NCI-H146 treated with DMSO at 0.1 percent for 48 hours (cell line): ENCODE data around the gene VPS35L.
"Not testable (repeated sequence)": the region's sequence is repeated elsewhere in the genome, so short reads cannot be mapped to it uniquely, and the experiment has no call there.

ENCODE experiments used
- DNase-seq: peaks from one replicate; lab custom pipeline; 2025; ENCODE audit not compliant: unreplicated experiment; lab: John Stamatoyannopoulos, UW

Gene VPS35L

DNA sequence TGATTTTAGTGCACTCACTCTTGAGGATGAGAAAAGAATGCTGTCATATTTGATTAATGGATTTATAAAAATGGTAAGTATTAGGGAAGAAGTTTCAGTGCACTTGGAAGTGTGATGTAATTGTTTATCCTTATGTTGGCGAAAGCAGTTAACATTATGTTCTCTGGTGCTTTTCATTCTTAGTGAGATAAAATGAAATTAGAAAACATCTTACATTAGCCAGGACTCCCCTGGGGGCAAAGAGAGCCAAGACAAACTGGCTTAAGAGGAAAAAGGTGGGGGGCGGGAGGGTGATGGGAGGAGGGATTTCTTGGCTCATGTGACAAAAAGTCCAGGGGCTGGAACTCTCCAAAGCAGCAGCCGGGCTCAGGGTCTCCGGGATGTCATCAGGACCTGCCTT lies 89.4 kb downstream of the VPS35L start:
- DNase-seq, result no peak

DNA sequence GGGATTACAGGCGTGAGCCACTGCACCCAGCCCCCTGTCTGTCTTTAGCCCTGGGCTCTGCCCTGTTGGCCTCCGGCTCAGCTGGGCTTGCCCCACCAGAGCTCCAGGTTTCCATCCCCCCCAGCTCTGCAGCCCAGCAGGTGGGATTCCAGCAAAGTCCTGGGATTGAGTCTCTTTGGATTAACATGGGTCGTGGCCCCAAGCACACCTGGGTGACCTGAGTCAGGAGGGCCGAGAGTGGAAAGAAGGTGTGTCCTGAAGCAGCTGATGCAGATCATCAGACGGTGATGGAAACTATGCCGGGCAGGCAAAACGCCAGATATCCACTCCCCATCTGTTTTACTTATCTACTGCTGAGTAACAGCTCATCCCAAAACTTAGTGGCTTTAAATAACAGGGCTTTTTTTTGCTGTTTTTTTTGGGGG lies 90.1 kb downstream of the VPS35L start:
- DNase-seq, result no peak

DNA sequence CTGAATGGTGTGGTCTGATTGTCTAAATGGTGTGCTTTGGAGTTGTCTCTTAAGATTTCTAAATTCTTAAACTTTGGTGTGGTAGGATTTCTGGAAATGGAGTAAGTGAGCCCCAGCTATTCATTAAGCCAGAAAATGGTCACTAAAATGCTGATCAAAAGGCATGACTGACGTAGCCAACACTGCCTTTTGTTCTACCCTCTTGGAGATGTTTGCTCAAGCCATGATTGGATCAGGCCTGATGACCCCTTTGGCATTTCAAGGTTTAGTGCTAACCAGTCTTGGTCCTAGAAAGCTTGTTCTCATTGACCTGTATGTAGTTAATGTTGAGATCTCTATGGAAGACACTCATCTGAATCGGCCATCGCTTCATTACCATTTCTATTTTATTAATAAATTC lies 94.5 kb downstream of the VPS35L start:
- DNase-seq, result no peak

DNA sequence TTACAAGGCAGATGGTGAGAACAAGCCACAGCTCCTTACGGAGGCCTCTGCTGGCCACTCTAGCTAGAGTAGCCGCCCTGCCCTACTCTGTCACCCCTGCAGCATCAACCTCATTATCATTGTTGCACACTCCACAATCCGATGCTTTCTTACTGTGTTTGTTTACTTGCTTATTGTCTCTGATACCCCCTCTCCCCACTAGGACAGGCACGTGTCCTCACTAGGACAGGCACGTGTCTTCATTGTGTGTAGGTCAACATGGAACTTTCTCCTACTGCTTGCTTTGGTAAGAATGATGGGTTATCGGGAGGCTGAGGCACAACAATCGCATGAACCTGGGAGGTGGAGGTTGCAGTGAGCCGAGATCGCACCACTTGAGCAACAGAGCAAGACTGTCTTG lies 98.6 kb downstream of the VPS35L start:
- no peak for DNase-seq

DNA sequence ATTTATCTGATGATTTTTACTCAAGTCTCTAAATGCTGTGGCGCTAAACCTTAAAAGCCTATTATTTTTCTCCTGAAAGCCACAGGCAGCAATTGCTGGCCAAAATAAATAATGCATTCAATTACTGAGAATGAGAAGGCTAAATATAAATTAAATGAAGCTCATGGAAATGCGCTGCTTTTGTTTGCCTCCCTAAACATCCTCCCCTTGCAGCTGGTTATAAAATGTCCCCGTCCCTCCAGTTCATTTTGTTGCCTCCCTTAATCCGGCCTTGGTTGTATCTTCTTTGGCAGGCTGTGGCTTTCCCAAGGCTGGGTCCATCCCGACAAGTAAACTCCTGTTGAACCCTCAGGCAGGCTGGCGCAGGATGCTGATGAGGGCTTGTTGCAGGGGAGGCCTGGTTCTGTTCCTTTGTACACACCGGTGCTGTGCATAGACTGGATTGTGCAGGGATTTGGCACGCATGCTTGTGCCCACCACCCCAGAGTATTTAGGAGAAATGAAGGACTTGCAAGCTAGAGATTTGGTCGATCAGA lies 99.8 kb downstream of the VPS35L start:
- peak; percentile 15 for DNase-seq

DNA sequence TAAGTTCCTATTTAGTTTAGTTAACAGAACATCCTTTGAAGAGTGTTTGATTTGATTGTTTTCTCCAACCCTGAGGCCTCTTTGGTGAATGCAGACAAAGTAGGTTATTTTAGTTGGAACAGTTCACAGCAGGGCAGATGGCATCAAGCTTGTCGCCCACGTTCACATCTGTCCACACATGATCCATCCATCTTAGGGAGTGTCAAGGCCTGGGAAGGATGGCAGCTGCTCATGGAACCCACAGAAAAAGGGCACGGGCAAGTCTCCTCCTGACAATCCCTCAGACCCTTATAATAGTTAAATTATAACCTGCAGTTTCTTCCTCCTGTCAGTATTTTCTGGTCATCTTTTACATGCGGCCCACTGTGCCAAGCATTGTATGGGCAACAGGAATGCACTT lies 102.3 kb downstream of the VPS35L start:
- DNase-seq, result no peak

DNA sequence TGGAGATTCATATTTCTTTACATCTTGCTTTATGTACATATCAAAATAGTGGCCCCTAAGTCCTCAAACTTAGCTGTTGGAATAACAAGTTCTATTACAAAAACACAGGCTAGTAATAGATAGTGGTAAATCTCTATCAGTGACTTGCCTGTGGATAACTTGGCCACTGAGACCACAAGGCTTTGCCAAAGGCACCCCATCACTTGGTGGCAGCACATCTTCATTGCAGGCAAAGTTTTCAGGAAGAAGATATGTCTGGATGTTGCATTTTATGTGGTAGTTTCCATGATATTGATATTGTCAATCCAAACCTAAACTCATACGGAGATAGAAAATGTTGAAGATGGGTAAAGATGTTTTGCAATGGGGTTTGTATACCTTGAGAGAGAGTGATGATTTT lies 104.1 kb downstream of the VPS35L start:
- no peak for DNase-seq

DNA sequence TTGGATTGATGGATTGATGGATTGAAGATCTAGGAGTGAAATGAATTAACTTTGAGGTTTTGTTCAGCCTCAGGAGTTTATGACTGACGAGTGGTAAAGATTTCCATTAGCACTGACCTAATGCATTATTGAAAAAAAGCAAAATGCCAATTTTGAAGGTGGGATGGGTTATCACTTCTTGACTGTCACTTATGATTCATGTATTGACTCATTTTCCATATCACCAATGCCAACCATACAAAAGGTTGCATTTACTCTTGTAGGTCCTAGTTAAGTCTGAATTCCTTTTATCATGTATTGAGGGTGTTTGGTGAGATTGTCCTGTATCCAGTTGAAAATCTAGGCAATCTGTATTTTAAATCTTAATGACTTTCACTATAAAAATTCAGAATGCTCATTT lies 104.9 kb downstream of the VPS35L start:
- no peak for DNase-seq

DNA sequence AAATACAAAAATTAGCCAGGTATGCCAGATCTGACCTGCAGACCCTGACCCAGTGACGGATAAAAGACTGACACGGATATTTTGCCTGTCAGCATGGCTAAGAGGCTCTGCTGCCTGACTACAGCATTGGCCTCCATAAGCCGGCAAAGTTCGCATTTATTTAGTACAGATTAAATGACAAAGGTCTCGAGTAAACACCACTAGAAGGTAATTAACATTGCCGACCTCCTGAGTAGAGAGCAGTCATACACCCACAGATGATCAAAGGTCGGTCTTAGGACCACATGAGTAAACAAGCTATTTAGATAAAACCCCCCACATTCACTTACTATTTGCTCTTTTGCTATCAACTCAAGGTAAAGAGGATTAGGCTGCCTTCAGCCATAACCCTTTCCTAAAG lies 106.8 kb downstream of the VPS35L start:
- no peak for DNase-seq

DNA sequence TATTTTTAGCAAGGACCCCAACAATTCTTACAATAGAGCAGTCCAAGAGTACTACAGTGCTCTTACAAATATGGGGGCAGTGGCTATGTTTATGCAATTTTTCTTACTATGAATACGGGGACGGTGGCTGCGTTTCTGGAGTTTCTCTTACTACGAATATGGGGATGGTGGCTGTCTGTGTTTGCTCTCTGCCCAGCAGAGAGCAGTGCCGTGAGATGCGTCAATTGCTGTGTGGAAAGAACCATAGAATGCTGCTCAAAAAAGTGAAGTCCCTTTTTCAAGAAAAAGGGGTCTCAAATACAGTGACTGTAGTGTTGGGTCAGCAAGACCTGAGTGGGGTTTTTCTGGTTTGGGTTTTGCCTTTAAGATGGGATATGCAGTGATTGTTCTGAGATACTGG lies 108.7 kb downstream of the VPS35L start:
- no peak for DNase-seq

DNA sequence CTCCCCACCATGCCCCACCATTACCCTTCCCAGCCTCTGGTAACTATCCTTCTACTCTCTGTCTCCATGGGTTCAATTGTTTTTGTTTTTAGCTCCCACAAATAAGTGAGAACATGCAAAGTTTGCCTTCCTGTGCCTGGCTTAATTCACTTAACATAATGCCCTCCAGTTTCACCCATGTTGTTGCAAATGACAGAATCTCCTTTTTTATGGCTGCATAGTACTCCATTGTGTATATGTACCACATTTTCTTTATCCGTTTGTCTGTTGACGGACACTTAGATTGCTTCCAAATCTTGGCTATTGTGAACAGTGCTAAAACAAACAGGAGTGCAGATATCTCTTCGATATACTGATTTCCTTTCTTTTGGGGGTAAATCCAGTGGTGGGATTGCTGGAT lies 109.8 kb downstream of the VPS35L start:
- DNase-seq, result not testable (repeated sequence)

DNA sequence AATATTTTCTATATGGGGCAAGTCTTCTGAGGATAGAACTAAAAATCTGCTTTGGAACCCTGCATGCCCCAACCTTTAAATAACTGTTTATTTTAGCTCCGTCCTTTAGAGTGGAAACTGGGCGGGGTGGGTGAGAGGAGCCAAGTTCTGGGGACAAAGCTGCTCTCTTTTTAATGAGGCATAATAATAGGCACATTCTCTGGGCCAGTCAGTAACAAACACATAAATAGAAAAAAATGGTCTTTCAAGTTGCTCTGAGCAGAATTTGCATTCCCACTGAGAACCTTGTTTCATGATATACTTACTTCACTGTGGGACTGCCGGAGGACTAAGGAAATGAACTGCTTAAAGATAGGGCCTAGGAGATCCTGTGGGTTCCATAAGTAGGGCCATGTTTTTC lies 111.0 kb downstream of the VPS35L start:
- no peak for DNase-seq

DNA sequence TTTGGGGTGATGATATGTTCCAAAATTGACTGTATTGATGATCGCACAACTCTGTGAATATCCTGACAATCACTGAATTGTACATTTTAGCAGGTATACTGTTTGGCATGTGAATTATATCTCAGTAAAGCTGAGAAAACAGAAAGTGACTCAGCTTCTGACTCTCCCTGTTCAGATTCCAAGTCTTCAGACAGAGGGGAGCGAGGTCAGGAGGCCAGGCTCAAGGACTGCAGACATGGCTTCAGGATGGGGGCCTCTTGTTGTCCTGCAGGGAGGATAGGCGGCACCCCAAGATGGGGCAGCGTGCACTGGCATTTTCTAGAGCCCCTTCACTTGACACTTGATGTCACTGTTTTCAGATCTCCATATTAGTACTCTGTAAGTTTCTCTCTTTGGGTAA lies 116.9 kb downstream of the VPS35L start:
- DNase-seq, result no peak

DNA sequence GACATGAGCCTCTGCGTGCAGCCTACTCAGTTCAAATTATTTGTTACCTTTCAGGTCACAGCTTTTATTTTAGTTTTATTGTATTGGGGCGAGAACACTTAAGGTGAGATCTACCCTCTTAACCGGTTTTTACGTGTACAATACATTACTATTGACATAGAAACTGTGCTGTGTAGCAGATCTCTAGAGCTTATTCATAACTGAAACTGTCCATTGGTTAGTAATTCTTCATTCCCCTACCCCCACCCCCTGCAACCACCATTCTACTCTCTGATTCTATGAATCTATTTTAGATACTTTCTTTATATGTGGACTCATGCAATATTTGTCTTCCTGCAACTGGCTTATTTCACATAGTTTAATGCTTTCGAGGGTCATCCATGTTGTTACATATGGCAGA lies 119.0 kb downstream of the VPS35L start:
- no peak for DNase-seq

DNA sequence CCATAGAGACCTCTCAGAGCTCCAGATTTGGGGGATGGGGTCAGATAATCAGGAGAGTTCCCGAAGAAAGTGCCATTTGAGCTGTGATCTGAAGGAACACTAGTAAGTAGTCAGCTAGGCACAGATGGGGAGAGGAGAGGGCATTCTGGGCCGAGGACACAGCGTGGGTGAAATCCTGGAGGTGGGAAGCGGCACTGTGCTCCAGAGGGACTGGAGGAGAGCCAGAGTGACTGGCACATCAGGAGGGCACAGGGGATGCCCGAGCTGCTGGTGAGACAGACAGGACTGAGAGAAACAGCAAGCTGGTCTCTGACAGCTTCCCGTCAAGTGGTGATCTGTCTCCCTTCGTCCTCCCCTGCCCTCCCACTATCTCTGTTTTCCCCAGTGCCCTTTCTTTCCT lies 121.9 kb downstream of the VPS35L start:
- no peak for DNase-seq

DNA sequence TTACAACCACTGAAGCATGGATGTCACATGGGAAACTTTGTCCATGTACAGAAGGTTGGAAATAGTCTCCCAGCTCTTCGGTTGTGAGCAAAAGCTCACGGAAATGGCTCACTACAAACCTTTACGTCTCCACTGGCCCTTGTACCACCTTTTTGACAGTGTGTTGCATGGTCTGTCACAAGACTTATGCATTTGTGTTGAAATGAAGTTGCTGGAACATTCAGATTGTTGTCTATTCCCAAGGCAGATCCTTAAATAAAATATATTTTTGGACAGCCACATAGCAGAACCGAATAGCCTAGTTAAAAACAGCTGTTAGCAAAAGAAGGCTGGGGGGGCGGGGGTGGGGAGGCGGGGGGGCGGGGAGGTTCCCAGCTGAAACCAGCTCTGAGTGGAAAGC lies 123.3 kb downstream of the VPS35L start:
- DNase-seq, result no peak

DNA sequence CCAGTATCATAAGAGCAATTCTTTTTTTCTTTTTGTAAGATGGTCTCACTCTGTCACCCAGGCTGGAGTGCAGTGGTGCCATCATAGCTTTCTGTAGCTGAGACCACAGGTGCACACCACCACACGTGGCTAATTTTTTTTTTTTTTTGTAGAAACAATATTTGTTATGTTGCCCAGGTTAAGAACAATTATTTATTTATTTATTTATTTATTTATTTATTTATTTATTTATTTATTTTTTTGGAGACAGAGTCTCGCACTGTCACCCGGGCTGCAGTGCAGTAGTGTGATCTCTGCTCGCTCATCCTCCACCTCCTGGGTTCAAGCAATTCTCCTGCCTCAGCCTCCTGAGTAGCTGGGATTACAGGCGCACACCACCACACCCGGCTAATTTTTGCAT lies 123.8 kb downstream of the VPS35L start:
- not testable (repeated sequence) for DNase-seq

DNA sequence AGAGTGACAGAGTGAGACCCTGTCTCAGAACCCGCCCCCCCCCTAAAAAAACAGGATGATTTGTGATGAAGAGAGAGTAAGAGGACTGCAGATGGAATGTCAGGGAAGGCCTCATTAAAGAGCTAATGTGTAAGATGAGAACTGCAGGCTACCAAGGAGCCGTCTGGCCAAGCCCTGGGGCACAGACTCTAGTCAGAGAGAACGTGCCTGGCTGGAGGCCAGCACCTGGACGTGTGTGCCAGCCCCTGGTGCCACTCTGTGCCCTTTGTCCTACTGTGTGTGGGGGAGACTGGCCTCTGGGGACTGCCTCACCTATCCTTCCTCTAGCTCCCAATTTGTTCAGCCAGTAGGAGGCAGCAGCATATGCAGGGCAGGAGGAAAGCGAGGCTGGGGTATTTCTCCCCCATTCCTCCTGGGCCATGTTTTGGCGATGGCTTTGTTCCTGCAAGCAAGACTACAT lies 125.4 kb downstream of the VPS35L start:
- no peak for DNase-seq

DNA sequence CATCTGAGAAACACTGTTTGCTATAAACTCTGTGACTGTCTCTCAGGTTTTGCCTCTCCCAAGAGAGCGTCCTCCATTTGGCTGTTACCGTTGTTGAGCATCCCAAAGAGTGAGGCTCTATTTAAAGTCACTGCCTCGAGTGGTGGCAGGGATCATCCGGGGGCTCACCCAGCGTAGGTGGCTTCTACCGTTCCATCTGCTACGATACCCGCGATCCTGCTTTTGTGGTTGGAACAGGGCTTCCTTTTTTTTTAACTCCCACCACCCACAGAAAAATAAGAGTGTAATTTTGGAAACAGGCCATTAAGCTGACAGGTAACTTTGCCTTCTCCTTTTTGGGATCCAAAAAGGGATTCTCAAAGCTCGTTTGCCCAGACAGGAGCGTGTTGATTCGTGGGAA lies 126.1 kb downstream of the VPS35L start:
- no peak for DNase-seq

DNA sequence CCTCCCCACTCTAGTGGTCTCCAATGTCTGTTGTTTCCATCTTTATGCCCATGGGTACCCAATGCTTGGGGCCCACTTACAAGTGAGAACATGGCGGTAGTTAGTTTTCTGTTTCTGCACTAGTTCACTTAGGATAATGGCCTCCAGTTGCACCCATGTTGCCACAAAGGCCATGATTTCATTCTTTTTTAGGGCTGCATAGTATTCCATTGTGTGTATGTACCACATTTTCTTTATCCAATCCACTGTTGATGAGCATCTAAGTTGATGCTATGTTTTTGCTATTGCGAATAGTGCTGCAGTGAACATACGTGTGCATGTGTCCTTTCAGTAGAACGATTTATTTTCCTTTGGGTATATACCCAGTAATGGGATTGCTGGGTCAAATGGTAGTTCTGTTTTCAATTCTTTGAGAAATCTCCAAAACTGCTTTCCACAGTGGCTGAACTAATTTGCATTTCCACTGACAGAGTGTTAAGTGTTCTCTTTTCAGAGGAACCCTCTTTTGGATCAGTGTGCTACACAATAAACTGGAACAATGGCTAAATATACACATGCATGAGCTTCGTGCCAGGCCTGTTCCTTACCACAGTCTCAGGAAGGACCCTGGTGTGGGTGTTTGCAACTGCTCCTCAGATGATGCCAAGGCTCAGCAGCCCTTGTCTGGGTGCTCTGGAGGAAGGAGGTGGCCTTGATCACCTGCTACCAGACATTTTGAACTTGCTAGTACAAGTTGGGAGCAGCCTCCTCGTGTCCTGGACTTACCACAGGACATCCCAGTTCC lies 128.1 kb downstream of the VPS35L start:
- DNase-seq, result no peak

DNA sequence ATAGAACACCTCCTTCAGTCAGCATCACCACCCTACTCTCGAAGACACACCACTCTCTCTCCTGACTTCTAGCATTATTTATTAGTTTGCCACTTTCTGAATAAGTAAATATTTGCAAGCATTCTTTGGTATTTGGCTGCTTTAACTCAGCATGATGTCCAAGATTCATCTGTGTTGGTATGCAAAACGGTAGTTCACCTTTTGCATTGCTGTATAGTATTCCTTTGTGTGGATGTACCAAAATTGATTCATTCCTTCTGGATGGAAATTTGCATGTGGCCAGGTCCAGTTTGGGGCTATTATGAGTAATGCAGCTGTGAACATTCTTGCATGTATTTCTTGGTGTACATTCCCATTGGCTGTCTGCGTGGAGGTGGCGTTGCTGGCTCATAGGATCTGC lies 129.7 kb downstream of the VPS35L start:
- DNase-seq, result no peak

DNA sequence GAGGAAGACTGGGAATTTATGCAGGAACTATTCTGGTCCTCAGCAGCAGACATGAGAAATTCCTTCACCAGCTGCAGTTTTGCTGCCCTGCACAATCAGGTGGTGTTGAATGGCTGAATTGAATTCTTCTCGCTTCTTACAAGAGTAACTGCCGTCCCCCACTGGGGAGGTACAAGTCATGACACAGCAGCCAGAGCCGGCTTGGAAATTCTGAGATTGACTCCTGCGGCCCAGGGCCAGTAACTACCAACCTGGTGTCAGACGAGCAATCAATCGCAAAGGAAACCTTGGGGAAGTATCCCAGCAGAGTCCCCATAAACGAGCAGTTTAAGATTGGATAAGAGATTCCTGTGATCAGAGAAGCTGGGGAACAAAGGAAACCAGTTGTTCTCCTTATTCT lies 131.8 kb downstream of the VPS35L start:
- no peak for DNase-seq
